Measurements from ENCODE around the gene CX3CR1.

Gene CX3CR1

GRCh38 chr3:39260318-39260717 is 19.5 kb downstream of the CX3CR1 start:
- no peak overlapping the region for H3K4me2 ChIP-seq (ENCODE audit: low read length)
- no peaks in the 10 kb centered on the region for H3K27me3 ChIP-seq (ENCODE audit: control insufficient read depth, low read length)
- no peaks in the 10 kb centered on the region for H3K9me2 ChIP-seq (replicated peaks; ENCODE audit: control insufficient read depth, low read length)
- no peaks in the 10 kb centered on the region for H3K36me3 ChIP-seq (ENCODE audit: control insufficient read depth, low read length)
- H3F3A ChIP-seq (ENCODE audit: control insufficient read depth, insufficient read depth) = peaks cover 6% of the 10 kb centered on the region
- no peaks in the 10 kb centered on the region for H3K9me3 ChIP-seq (ENCODE audit: control insufficient read depth, insufficient read depth, low read length)
- H4K20me1 ChIP-seq (ENCODE audit: control insufficient read depth, insufficient read depth, low read depth, low read length) = no peaks in the 10 kb centered on the region
- no peak overlapping the region for H3K4me3 ChIP-seq (ENCODE audit: low read length)
- no peak overlapping the region for H3K27ac ChIP-seq (ENCODE audit: low read depth, low read length)
- peaks cover 60% of the 10 kb centered on the region for H3K4me1 ChIP-seq (ENCODE audit: control insufficient read depth, low read length)
- TF ChIP-seq EZH2phosphoT487 (IDR thresholded peaks at IDR 0.05; ENCODE audit: borderline replicate concordance, low read length) (no peak), CTCF (IDR thresholded peaks at IDR 0.05; ENCODE audit: low read depth, low read length, poor library complexity, severe bottlenecking) (no peak)
- H3K79me2 ChIP-seq (ENCODE audit: control insufficient read depth, low read length) = no peaks in the 10 kb centered on the region

DNA sequence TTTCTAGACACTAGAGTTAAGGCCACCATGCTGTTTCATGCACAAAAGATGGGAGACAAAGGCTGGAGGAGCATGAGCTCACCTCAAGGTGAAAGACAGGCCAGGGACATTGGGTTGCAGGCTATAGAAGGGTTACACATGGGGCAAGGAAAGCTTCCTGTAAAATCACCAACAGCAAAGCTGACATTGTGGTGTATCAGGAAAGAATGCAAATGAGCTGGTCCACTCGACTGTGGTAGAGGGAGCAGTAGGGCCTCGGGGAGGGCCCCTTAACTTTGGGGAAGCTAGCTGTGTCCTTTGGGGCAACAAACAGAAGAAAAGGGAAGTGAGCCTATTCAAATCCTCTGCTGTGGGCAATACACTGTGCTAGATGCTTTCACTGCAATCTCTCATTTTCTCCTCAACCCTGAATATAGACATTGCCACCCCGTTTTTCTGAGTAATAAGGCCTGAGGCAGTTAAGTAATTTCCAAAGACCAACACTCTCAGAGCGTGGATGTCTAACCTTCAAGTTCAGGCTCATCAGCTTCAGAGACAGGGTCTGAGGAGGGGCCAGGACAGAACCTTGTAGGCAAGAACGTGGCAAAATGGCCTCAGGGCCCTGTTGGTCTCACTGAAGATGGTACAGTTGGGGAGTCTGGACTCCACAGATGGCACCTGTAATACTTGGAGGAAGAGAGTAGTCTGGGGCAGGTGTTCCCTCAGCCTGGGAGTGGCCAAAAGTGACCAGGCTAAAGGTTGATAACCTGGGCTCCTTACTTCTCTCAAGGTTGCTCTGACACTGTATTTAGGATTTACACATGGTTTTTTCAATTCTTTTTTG is 24.1 kb downstream of the CX3CR1 start:
- Histone ChIP-seq H3F3A (ENCODE audit: control insufficient read depth, insufficient read depth) (peaks cover 12% of the 10 kb centered on the region), H3K4me3 (ENCODE audit: low read length) (peak overlapping the region; percentile 59), H4K20me1 (ENCODE audit: control insufficient read depth, insufficient read depth, low read depth, low read length) (no peaks in the 10 kb centered on the region), H3K9me3 (ENCODE audit: control insufficient read depth, insufficient read depth, low read length) (no peaks in the 10 kb centered on the region), H3K27ac (ENCODE audit: low read depth, low read length) (peak overlapping the region; percentile 95), H3K79me2 (ENCODE audit: control insufficient read depth, low read length) (no peaks in the 10 kb centered on the region), H3K36me3 (ENCODE audit: control insufficient read depth, low read length) (no peaks in the 10 kb centered on the region), H3K27me3 (ENCODE audit: control insufficient read depth, low read length) (no peaks in the 10 kb centered on the region), H3K4me2 (ENCODE audit: low read length) (peak overlapping the region; percentile 72), H3K4me1 (ENCODE audit: control insufficient read depth, low read length) (peaks cover 76% of the 10 kb centered on the region), H3K9me2 (replicated peaks; ENCODE audit: control insufficient read depth, low read length) (no peaks in the 10 kb centered on the region)
- no peak for TF ChIP-seq CTCF (IDR thresholded peaks at IDR 0.05; ENCODE audit: low read depth, low read length, poor library complexity, severe bottlenecking)
- no peak for TF ChIP-seq EZH2phosphoT487 (IDR thresholded peaks at IDR 0.05; ENCODE audit: borderline replicate concordance, low read length)

DNA sequence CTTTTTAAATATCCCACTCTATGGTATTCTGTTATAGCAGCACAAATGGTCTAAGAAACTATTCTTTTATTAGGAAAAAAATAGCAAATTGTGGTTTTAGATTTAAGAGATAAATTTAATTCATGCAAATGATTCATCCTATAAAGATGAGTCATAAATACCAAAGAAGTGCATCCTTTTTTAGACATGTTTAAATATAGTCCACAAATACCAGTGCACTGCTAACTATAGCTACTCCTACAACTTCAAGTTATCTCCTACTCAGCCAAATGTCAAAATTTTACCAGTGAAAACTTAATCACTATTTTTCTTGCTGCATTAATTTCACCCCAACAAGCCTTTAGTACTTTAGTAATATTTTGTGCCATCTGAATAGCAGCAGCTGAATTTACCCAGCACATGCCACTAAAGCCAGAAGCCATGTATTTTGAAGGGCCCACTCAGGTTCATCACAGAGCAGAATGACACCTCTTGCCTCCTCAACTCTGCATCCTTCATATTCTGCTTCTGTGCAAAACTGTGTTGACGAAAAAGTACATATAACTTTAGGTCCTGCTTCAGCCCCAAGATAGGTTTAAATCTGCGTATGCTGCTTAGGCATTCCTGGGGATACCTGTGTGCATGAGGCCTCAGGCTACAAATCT is 24.9 kb downstream of the CX3CR1 start:
- Histone ChIP-seq H3K4me2 (ENCODE audit: low read length) (peak overlapping the region; percentile 72), H3K27ac (ENCODE audit: low read depth, low read length) (peak overlapping the region; percentile 95), H3K36me3 (ENCODE audit: control insufficient read depth, low read length) (no peaks in the 10 kb centered on the region), H3K4me1 (ENCODE audit: control insufficient read depth, low read length) (peaks cover 76% of the 10 kb centered on the region), H3K4me3 (ENCODE audit: low read length) (peak overlapping the region; percentile 59), H3K79me2 (ENCODE audit: control insufficient read depth, low read length) (no peaks in the 10 kb centered on the region), H3K9me3 (ENCODE audit: control insufficient read depth, insufficient read depth, low read length) (no peaks in the 10 kb centered on the region), H3F3A (ENCODE audit: control insufficient read depth, insufficient read depth) (peaks cover 12% of the 10 kb centered on the region), H3K9me2 (replicated peaks; ENCODE audit: control insufficient read depth, low read length) (no peaks in the 10 kb centered on the region), H4K20me1 (ENCODE audit: control insufficient read depth, insufficient read depth, low read depth, low read length) (no peaks in the 10 kb centered on the region), H3K27me3 (ENCODE audit: control insufficient read depth, low read length) (no peaks in the 10 kb centered on the region)
- TF ChIP-seq CTCF (IDR thresholded peaks at IDR 0.05; ENCODE audit: low read depth, low read length, poor library complexity, severe bottlenecking) = no peak
- TF ChIP-seq EZH2phosphoT487 (IDR thresholded peaks at IDR 0.05; ENCODE audit: borderline replicate concordance, low read length) = no peak
